ENCODE results near the gene ZNFX1. TPM values are rescaled to one million over a fixed set of nuclear protein-coding genes. Genes with fewer than 3 reads are reported as not detected.

The ZNFX1 gene
- total and polyA plus RNA-seq, 10 donors, result 5.8 to 68.9 (median 52.7) TPM

DNA sequence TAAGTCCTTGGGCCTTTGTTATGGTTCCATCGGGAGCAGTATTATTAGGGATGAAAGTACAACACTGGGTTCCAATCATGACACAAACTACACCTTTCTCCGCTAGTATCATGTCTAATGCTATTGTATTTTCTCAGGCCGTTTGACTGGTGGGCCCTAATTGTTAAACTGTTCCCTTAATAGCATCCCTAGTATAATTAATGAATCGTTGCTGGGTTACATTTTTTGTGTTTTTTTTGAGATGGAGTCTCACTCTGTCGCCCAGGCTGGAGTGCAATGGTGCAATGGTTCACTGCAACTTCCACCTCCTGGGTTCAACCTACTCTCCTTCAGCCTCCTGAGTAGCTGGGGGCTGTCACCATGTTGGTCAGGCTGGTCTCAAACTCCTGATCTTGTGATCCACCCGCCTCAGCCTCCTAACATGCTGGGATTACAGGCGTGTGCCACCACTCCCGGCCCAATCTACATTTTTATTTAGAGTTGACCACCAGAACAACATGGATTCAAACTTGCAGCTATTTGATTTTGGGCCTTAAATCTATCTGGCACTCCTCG, 4.1 kb upstream of the ZNFX1 start:
- intact Hi-C loops (cut with DNase I; ENCODE audit: low total_unique reads), result no loop called here
- peaks cover 10 to 74% (median 70%) of the 10 kb centered on the region in 8 donors for H3K9me3 ChIP-seq
- H3K27ac ChIP-seq, result peak overlapping the region in 7 of 8 donors; percentile 97 to 99 (median 99)
- no peak for DNase-seq
- H3K4me1 ChIP-seq, result peaks cover 11 to 83% (median 56%) of the 10 kb centered on the region in 6 donors
- H3K36me3 ChIP-seq, result peaks cover 18 to 81% (median 76%) of the 10 kb centered on the region in 6 donors
- TF ChIP-seq, protein P1, sequence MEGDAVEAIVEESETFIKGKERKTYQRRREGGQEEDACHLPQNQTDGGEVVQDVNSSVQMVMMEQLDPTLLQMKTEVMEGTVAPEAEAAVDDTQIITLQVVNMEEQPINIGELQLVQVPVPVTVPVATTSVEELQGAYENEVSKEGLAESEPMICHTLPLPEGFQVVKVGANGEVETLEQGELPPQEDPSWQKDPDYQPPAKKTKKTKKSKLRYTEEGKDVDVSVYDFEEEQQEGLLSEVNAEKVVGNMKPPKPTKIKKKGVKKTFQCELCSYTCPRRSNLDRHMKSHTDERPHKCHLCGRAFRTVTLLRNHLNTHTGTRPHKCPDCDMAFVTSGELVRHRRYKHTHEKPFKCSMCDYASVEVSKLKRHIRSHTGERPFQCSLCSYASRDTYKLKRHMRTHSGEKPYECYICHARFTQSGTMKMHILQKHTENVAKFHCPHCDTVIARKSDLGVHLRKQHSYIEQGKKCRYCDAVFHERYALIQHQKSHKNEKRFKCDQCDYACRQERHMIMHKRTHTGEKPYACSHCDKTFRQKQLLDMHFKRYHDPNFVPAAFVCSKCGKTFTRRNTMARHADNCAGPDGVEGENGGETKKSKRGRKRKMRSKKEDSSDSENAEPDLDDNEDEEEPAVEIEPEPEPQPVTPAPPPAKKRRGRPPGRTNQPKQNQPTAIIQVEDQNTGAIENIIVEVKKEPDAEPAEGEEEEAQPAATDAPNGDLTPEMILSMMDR (IDR thresholded peaks at IDR 0.05 in 8 of 11, conservative IDR thresholded peaks at IDR 0.05 in 3 of 11), result no peak
- no peak for TF ChIP-seq POLR2AphosphoS5 (IDR thresholded peaks at IDR 0.05)
- TF ChIP-seq POLR2A (IDR thresholded peaks at IDR 0.05), result no peak
- peak overlapping the region in 5 of 8 donors; percentile 63 to 88 (median 80) for H3K4me3 ChIP-seq
- H3K27me3 ChIP-seq (replicated peaks in 1 of 7), result no peaks in the 10 kb centered on the region
- 64 to 82% (median 72%) methylated on average over 9 of the region's 9 CpGs for WGBS, 5 donors

DNA sequence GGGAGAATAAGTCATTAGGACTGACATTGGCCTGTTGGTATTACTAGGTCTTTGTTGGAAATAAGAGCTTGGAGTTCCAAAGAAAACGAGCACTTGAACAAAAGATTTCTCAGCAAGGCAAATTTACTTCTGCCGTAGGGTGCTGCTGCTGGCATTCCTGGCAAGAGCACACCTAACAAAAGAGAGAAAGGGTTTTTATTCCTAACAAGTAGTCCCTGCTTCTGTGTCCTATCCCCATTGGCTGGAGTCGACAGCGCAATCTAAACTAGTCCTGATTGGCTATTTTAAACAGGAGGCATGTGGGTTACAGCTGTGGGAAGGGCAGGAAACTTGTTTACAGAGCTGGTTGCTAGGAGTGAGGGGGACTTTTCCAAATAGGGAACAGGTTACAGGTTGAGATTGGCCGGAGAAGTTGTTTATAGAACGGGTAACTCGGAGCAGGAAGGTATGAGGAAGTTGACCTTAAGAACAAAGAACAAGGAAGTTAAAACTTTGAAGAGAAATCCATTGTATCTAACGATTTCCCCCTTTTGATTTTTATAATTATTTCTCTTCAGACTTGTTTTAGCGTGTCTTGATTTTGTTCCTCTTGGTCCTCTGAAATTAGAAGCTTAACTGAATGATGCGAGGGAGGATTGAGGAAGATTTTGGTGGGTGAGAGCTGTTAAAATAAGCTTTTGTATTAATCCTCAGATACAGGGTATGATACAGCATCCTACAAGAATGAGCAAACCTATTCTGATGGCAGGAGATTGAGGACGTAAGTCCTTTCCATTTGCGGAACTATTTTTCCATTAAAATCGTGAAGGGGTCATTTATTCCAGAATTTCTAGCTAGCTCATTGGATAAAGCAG, 3.4 kb upstream of the ZNFX1 start:
- WGBS, 5 donors, result 53 to 66% (median 53%) methylated on average over 13 of the region's 13 CpGs
- H3K27me3 ChIP-seq (replicated peaks in 1 of 7), result no peaks in the 10 kb centered on the region
- H3K4me1 ChIP-seq, result peaks cover 15 to 86% (median 63%) of the 10 kb centered on the region in 6 donors
- no peak for DNase-seq
- peak overlapping the region; percentile 13 to 99 (median 98) for H3K27ac ChIP-seq
- intact Hi-C loops (cut with DNase I; ENCODE audit: low total_unique reads), result no loop called here
- peak overlapping the region in 7 of 8 donors; percentile 7 to 88 (median 78) for H3K4me3 ChIP-seq
- H3K9me3 ChIP-seq, result peaks cover 3 to 67% (median 63%) of the 10 kb centered on the region in 8 donors
- TF ChIP-seq, protein P1 (IDR thresholded peaks at IDR 0.05 in 8 of 11, conservative IDR thresholded peaks at IDR 0.05 in 3 of 11), result no peak
- peak in 1 of 3 donors; percentile 63 for TF ChIP-seq POLR2AphosphoS5 (IDR thresholded peaks at IDR 0.05)
- H3K36me3 ChIP-seq, result peaks cover 18 to 74% (median 69%) of the 10 kb centered on the region in 6 donors

- no peaks in the 10 kb centered on the region for H3K27me3 ChIP-seq (replicated peaks in 1 of 7)
- 42 to 78% (median 66%) methylated on average over 6 of the region's 6 CpGs for WGBS, 5 donors
These were observed 2.7 kb upstream of the ZNFX1 start for GRCh38 chr20:49280463-49281058.

More at GRCh38 chr20:49280463-49281058, 2.7 kb upstream of the ZNFX1 start:
- intact Hi-C loops (cut with DNase I; ENCODE audit: low total_unique reads), result no loop called here
- TF ChIP-seq POLR2A (IDR thresholded peaks at IDR 0.05) (no peak), POLR2AphosphoS5 (IDR thresholded peaks at IDR 0.05) (no peak)
- TF ChIP-seq, protein P1 (IDR thresholded peaks at IDR 0.05 in 8 of 11, conservative IDR thresholded peaks at IDR 0.05 in 3 of 11), result no peak
- peaks cover 18 to 69% (median 62%) of the 10 kb centered on the region in 6 donors for H3K36me3 ChIP-seq
- DNase-seq, result no peak
- H3K27ac ChIP-seq, result peak overlapping the region; percentile 13 to 99 (median 98)
- peaks cover 22 to 86% (median 71%) of the 10 kb centered on the region in 6 donors for H3K4me1 ChIP-seq
- peaks cover 3 to 60% (median 56%) of the 10 kb centered on the region in 8 donors for H3K9me3 ChIP-seq
- peak overlapping the region; percentile 61 to 88 (median 78) for H3K4me3 ChIP-seq

Measured in spleen (tissue), 11 donors.